PFSK-1 (cell line): ENCODE measurements around the gene OR4X2. TPM values are rescaled to one million over a fixed set of nuclear protein-coding genes. Genes with fewer than 3 reads are reported as not detected.

Source experiments
- FOXP2 ChIP-seq: optimal IDR thresholded peaks from 2 replicates; pipeline ENCODE3; 2011; ENCODE audit warnings: borderline replicate concordance, control low read depth, inconsistent platforms; ENCODE audit not compliant: insufficient read depth; ENCODE audit errors: extremely low read length, extremely low read depth
- POLR2AphosphoS5 ChIP-seq: IDR thresholded peaks from 2 replicates; pipeline ENCODE4 v1.6.1; 2012; ENCODE audit warnings: low read depth, mild to moderate bottlenecking, control low read depth, low read length, moderate library complexity
- SIN3A ChIP-seq: IDR thresholded peaks from 2 replicates; pipeline ENCODE4 v1.6.1; 2012; ENCODE audit warnings: mild to moderate bottlenecking, low read length, moderate library complexity, borderline replicate concordance; ENCODE audit not compliant: insufficient read depth
- TAF1 ChIP-seq: IDR thresholded peaks from 2 replicates; pipeline ENCODE4 v1.6.1; 2012; ENCODE audit warnings: low read length, control low read depth, borderline replicate concordance; ENCODE audit not compliant: insufficient read depth
- polyA plus RNA-seq: library from polyadenylated mRNA; unstranded; fragments of >200 nt; gene quantifications from one replicate; pipeline ENCODE4 v1.2.1, GENCODE V29; 2012; ENCODE audit warnings: low read depth, missing spikeins; ENCODE audit not compliant: insufficient read length
- TF ChIP-seq, protein P1 (sequence below), 2 experiments: IDR thresholded peaks; 2 replicates each; pipeline versions ENCODE4 v1.6.1 to v1.8.0; 2011 to 2012; ENCODE audit warnings: low read depth in 2 of 2, low read length in 2 of 2, control low read depth in 1 of 2, inconsistent platforms in 1 of 2, mild to moderate bottlenecking in 1 of 2, moderate library complexity in 1 of 2; ENCODE audit not compliant: insufficient read depth in 1 of 2

OR4X2 gene, protein sequence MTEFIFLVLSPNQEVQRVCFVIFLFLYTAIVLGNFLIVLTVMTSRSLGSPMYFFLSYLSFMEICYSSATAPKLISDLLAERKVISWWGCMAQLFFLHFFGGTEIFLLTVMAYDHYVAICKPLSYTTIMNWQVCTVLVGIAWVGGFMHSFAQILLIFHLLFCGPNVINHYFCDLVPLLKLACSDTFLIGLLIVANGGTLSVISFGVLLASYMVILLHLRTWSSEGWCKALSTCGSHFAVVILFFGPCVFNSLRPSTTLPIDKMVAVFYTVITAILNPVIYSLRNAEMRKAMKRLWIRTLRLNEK
- polyA plus RNA-seq, result not detected

DNA sequence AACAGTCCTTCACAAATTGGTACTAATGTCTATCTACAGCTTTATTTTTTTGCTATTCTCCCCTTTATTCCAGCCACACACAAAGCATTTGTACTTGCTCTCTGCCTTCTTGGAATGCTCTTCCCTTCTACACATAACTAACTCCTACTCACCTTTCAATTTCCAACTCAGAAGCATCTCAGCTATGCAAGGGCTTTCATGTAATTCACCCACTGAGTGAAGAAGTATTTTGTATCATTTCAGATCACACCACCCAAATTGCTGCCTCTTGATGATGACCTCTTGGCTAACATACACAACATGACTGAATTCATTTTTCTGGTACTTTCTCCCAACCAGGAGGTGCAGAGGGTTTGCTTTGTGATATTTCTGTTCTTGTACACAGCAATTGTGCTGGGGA, at the start of gene OR4X2:
Gene OR4X2, plus strand, starts transcription at position 301 of the 400 bp plus-strand sequence. Its CDS starts 0 bp downstream, at position 301.
- TF ChIP-seq SIN3A (no peak), POLR2AphosphoS5 (no peak), TAF1 (no peak), FOXP2 (no peak)
- TF ChIP-seq, protein P1, sequence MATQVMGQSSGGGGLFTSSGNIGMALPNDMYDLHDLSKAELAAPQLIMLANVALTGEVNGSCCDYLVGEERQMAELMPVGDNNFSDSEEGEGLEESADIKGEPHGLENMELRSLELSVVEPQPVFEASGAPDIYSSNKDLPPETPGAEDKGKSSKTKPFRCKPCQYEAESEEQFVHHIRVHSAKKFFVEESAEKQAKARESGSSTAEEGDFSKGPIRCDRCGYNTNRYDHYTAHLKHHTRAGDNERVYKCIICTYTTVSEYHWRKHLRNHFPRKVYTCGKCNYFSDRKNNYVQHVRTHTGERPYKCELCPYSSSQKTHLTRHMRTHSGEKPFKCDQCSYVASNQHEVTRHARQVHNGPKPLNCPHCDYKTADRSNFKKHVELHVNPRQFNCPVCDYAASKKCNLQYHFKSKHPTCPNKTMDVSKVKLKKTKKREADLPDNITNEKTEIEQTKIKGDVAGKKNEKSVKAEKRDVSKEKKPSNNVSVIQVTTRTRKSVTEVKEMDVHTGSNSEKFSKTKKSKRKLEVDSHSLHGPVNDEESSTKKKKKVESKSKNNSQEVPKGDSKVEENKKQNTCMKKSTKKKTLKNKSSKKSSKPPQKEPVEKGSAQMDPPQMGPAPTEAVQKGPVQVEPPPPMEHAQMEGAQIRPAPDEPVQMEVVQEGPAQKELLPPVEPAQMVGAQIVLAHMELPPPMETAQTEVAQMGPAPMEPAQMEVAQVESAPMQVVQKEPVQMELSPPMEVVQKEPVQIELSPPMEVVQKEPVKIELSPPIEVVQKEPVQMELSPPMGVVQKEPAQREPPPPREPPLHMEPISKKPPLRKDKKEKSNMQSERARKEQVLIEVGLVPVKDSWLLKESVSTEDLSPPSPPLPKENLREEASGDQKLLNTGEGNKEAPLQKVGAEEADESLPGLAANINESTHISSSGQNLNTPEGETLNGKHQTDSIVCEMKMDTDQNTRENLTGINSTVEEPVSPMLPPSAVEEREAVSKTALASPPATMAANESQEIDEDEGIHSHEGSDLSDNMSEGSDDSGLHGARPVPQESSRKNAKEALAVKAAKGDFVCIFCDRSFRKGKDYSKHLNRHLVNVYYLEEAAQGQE (IDR thresholded peaks at IDR 0.05; ENCODE audit: insufficient read depth in 1 of 2, low read depth in 2 of 2, low read length in 2 of 2), result no peak

DNA sequence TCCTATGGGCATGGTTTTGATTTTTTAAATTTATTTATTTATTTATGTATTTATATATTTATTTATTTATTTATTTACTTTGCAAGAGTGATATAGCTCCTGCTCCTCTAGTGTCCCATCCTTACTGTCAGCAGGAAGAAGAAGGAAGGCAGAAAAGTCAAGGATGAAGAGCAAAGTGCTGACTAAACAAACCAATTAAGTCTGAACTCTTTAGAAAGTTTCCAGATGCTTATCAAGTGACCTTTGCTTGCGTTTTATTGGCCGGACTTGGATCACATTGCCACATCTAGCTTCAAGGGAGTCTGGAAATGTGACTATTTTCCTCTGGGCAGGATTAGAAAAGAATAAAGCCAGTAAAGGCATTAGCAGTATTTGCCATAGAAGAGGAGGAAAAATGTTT, 37.0 kb upstream of the OR4X2 start:
- no peak for TF ChIP-seq FOXP2
- TF ChIP-seq, protein P1 (IDR thresholded peaks at IDR 0.05; ENCODE audit: insufficient read depth in 1 of 2, low read depth in 2 of 2, low read length in 2 of 2), result no peak
- no peak for TF ChIP-seq TAF1
- TF ChIP-seq POLR2AphosphoS5, result no peak
- no peak for TF ChIP-seq SIN3A

DNA sequence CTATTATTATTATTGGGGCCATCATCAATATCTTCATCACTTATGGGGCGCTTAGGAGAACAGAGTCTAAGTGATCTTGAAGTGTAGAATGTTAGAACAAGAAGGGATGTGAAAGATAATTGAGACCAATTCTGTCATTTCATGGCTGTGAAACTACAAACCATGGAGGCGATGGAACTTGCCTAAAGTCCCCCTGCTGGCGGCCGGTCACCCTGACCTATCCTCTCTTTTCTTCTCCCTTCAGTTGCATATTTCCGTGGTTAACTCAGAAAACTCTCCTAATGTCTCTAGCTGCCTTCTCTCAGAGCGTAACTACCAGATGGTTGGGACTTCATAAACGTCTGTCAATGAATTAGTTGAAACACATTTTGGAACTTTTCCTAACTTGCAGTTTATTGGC, 34.9 kb upstream of the OR4X2 start:
- no peak for TF ChIP-seq SIN3A
- no peak for TF ChIP-seq POLR2AphosphoS5
- TF ChIP-seq FOXP2, result no peak
- TF ChIP-seq, protein P1 (IDR thresholded peaks at IDR 0.05; ENCODE audit: insufficient read depth in 1 of 2, low read depth in 2 of 2, low read length in 2 of 2), result no peak
- no peak for TF ChIP-seq TAF1

DNA sequence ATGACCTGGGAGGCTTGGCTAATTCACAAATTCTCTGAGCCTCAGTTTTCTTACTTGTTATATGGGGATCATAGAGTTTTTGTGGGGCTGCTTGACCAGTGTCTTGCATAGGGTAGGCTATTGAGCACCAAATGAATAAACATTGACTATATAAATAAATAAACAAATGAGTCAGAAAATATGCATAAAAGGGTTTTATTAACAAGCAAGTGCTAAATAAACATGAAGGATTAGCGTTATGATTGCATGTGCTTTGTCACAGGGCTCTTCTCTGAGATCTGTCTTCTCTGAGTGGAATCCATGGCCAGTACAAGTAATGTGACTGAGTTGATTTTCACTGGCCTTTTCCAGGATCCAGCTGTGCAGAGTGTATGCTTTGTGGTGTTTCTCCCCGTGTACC, 28.4 kb upstream of the OR4X2 start, which contains the start of gene OR4B1:
Gene OR4B1, plus strand, starts transcription at position 301 of the 400 bp plus-strand sequence. Its CDS starts 0 bp downstream, at position 301.
- TF ChIP-seq, protein P1 (IDR thresholded peaks at IDR 0.05; ENCODE audit: insufficient read depth in 1 of 2, low read depth in 2 of 2, low read length in 2 of 2), result no peak
- no peak for TF ChIP-seq FOXP2
- TF ChIP-seq TAF1, result no peak
- no peak for TF ChIP-seq POLR2AphosphoS5
- no peak for TF ChIP-seq SIN3A
